Mesothelial cell of epicardium (in vitro differentiated cells): ENCODE data around the gene THTPA. TPM values are rescaled to one million over a fixed set of nuclear protein-coding genes. Genes with fewer than 3 reads are reported as not detected.
A peak's percentile ranks its signal among the peaks of the same experiment; 100 is the strongest.
"Not testable (repeated sequence)": the region's sequence is repeated elsewhere in the genome, so short reads cannot be mapped to it uniquely, and the experiment has no call there.

Experiments used
- DNase-seq, 2 experiments: peaks; one replicate each; pipeline ENCODE4 v3.0.0; 2021; ENCODE audit warnings: low spot score in 2 of 2; ENCODE audit not compliant: unreplicated experiment in 2 of 2
- H3K27ac Mint-ChIP-seq: 2 replicates; pipeline ENCODE4 v1.8.0; 2021; ENCODE audit warnings: mixed read lengths
- H3K27me3 Mint-ChIP-seq: 2 replicates; pipeline ENCODE4 v1.8.0; 2021; ENCODE audit warnings: low read depth, mixed read lengths
- H3K36me3 Mint-ChIP-seq: 2 replicates; pipeline ENCODE4 v1.8.0; 2021; ENCODE audit warnings: mixed read lengths
- H3K4me1 Mint-ChIP-seq: 2 replicates; pipeline ENCODE4 v1.8.0; 2021; ENCODE audit warnings: mixed read lengths
- H3K4me3 Mint-ChIP-seq: 2 replicates; pipeline ENCODE4 v1.8.0; 2021; ENCODE audit warnings: mild to moderate bottlenecking, moderate library complexity, mixed read lengths
- H3K9me3 Mint-ChIP-seq: 2 replicates; pipeline ENCODE4 v1.8.0; 2021; ENCODE audit warnings: mixed read lengths
- total RNA-seq: library from RNA; stranded (reverse); gene quantifications from 3 replicates; pipeline ENCODE4 v1.2.1, GENCODE V29; 2021
- TF ChIP-seq, protein P1 (sequence below): fragments of 200-600 bp; sonication (generic); IDR thresholded peaks from one replicate; pipeline ENCODE4 v1.5.0; 2021; ENCODE audit warnings: antibody characterized with exemption; ENCODE audit not compliant: unreplicated experiment

The THTPA gene
- total RNA-seq, 1 donor from 2014 or later = 15.2 TPM

GRCh38 chr14:23588884-23589598 lies 33.0 kb downstream of the THTPA start:
- peak; percentile 91 to 94 for DNase-seq
- Mint-ChIP-seq H3K27ac (peak overlapping the region; percentile 88), H3K4me1 (peaks cover 14% of the 10 kb centered on the region), H3K4me3 (no peak overlapping the region), H3K9me3 (peaks cover 7% of the 10 kb centered on the region), H3K27me3 (peaks cover 22% of the 10 kb centered on the region), H3K36me3 (no peaks in the 10 kb centered on the region)
- TF ChIP-seq, protein P1, sequence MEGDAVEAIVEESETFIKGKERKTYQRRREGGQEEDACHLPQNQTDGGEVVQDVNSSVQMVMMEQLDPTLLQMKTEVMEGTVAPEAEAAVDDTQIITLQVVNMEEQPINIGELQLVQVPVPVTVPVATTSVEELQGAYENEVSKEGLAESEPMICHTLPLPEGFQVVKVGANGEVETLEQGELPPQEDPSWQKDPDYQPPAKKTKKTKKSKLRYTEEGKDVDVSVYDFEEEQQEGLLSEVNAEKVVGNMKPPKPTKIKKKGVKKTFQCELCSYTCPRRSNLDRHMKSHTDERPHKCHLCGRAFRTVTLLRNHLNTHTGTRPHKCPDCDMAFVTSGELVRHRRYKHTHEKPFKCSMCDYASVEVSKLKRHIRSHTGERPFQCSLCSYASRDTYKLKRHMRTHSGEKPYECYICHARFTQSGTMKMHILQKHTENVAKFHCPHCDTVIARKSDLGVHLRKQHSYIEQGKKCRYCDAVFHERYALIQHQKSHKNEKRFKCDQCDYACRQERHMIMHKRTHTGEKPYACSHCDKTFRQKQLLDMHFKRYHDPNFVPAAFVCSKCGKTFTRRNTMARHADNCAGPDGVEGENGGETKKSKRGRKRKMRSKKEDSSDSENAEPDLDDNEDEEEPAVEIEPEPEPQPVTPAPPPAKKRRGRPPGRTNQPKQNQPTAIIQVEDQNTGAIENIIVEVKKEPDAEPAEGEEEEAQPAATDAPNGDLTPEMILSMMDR = peak; percentile 78

DNA sequence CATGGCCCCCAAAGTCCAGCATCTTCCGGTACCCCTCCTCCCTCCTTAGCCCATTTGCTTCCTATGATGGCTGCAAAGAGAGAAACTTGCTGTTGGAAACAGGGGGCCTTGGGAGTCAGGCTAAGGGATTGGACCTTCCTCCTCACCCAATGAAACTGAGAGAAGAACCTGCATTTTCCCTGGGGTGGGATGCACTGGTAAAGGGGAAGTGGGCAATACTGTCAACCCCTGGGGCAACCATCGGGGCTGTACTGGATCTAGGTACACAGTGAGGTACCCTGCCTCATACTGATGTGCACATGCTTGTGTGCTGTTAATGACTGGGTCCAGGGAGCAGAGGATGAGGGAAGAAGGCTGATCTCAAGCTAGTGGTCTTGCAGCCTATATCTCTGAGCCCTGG lies 33.5 kb downstream of the THTPA start:
- DNase-seq = no peak
- Mint-ChIP-seq H3K36me3 (no peaks in the 10 kb centered on the region), H3K27ac (no peak overlapping the region), H3K4me3 (no peak overlapping the region), H3K27me3 (peaks cover 20% of the 10 kb centered on the region), H3K9me3 (peaks cover 7% of the 10 kb centered on the region), H3K4me1 (peaks cover 14% of the 10 kb centered on the region)
- TF ChIP-seq, protein P1 = no peak

- Mint-ChIP-seq H3K4me3 (no peak overlapping the region), H3K27ac (no peak overlapping the region), H3K9me3 (peaks cover 11% of the 10 kb centered on the region), H3K36me3 (no peaks in the 10 kb centered on the region), H3K4me1 (peaks cover 14% of the 10 kb centered on the region), H3K27me3 (peaks cover 24% of the 10 kb centered on the region)
- TF ChIP-seq, protein P1 = no peak
- DNase-seq = no peak
Observed at GRCh38 chr14:23590198-23590597, 34.1 kb downstream of the THTPA start.

DNA sequence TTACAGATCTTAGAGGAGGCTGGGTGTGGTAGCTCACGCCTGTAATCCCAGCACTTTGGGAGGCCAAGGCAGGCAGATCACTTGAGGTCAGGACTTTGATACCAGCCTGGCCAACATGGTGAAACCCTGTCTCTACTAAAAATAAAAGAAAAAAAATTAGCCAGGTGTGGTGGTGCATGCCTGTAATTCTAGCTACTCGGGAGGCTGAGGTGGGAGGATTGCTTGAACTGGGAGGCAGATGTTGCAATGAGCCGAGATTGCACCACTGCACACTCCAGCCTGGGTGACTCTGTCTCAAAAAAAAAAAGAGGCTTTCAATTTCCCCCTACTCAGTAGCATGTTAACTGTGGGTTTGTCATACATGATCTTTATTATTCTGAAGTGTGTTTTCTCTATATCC lies 38.1 kb downstream of the THTPA start:
- not testable (repeated sequence) for H3K4me3 Mint-ChIP-seq, H3K4me1 Mint-ChIP-seq, H3K27me3 Mint-ChIP-seq, DNase-seq, H3K36me3 Mint-ChIP-seq, H3K27ac Mint-ChIP-seq
- peaks cover 16% of the 10 kb centered on the region for H3K9me3 Mint-ChIP-seq

DNA sequence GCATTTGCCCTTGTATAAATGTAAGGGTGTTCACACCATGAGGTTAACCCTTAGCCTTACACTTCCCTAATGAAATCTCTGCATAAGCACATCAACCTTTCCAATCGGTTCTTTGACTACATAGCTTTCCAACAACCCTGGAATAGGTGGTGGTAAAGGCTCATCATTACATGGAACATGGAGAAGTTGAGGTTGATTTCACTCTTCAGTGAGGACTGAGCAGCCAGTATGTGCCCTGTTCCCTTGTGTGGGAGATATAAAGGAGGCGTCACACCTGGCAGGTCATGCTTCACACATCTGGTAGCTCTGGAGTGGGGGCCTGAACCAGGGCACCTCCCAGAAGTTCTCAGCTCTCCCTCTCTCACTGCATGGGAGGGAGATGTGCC lies 44.2 kb downstream of the THTPA start:
- H3K4me3 Mint-ChIP-seq = no peak overlapping the region
- DNase-seq = no peak
- peaks cover 16% of the 10 kb centered on the region for H3K9me3 Mint-ChIP-seq
- peaks cover 2% of the 10 kb centered on the region for H3K27me3 Mint-ChIP-seq
- TF ChIP-seq, protein P1 = no peak
- no peaks in the 10 kb centered on the region for H3K36me3 Mint-ChIP-seq
- no peak overlapping the region for H3K27ac Mint-ChIP-seq
- no peaks in the 10 kb centered on the region for H3K4me1 Mint-ChIP-seq

- no peak overlapping the region for H3K27ac Mint-ChIP-seq
- H3K4me3 Mint-ChIP-seq = no peak overlapping the region
- DNase-seq = no peak
- H3K36me3 Mint-ChIP-seq = no peaks in the 10 kb centered on the region
- H3K27me3 Mint-ChIP-seq = peaks cover 2% of the 10 kb centered on the region
- TF ChIP-seq, protein P1 = no peak
- H3K9me3 Mint-ChIP-seq = peaks cover 14% of the 10 kb centered on the region
- no peaks in the 10 kb centered on the region for H3K4me1 Mint-ChIP-seq
Observed at GRCh38 chr14:23600806-23601205, 44.7 kb downstream of the THTPA start.
